ENCODE results near the gene CASZ1. TPM values are rescaled to one million over a fixed set of nuclear protein-coding genes. Genes with fewer than 3 reads are reported as not detected.

The CASZ1 gene
- total RNA-seq, 4 donors from 2014 or later, result 22.1 to 47.4 (median 28.0) TPM

GRCh38 chr1:10672343-10673050, 123.9 kb downstream of the CASZ1 start:
- Histone ChIP-seq H3K27me3 (no peaks in the 10 kb centered on the region), H3K4me3 (no peak overlapping the region), H3K4me1 (peaks cover 0 to 100% (median 56%) of the 10 kb centered on the region in 3 donors), H3K36me3 (no peaks in the 10 kb centered on the region), H3K27ac (peak overlapping the region in 3 of 4 donors; percentile 90 to 95 (median 93)), H3K9me3 (no peaks in the 10 kb centered on the region)
- TF ChIP-seq EP300 (IDR thresholded peaks at IDR 0.05) (no peak), CTCF (IDR thresholded peaks at IDR 0.05) (no peak), POLR2A (IDR thresholded peaks at IDR 0.05) (no peak), POLR2AphosphoS5 (IDR thresholded peaks at IDR 0.05) (no peak)
- ATAC-seq, result no peak
- 82 to 87% methylated on average over 13 to 33 of the region's 35 CpGs for WGBS, 2 donors (ENCODE audit: low coverage in 1 of 2)

GRCh38 chr1:10671622-10672342, 124.7 kb downstream of the CASZ1 start:
- ATAC-seq, result no peak
- Histone ChIP-seq H3K27me3 (no peaks in the 10 kb centered on the region), H3K27ac (peak overlapping the region in 3 of 4 donors; percentile 90 to 95 (median 93)), H3K9me3 (no peaks in the 10 kb centered on the region), H3K36me3 (no peaks in the 10 kb centered on the region), H3K4me1 (peaks cover 0 to 100% (median 55%) of the 10 kb centered on the region in 3 donors), H3K4me3 (no peak overlapping the region)
- 30 to 62% methylated on average over 2 to 11 of the region's 27 CpGs for WGBS, 2 donors (ENCODE audit: low coverage in 1 of 2)
- TF ChIP-seq EP300 (IDR thresholded peaks at IDR 0.05) (no peak), CTCF (IDR thresholded peaks at IDR 0.05) (no peak), POLR2AphosphoS5 (IDR thresholded peaks at IDR 0.05) (no peak), POLR2A (IDR thresholded peaks at IDR 0.05) (no peak)

- TF ChIP-seq POLR2AphosphoS5 (IDR thresholded peaks at IDR 0.05), result peak; percentile 10
- no peak for TF ChIP-seq EP300 (IDR thresholded peaks at IDR 0.05)
- Histone ChIP-seq H3K4me3 (no peak overlapping the region), H3K27ac (peak overlapping the region in 3 of 4 donors; percentile 90 to 95 (median 93)), H3K27me3 (no peaks in the 10 kb centered on the region), H3K4me1 (peaks cover 0 to 100% (median 48%) of the 10 kb centered on the region in 3 donors), H3K36me3 (no peaks in the 10 kb centered on the region), H3K9me3 (no peaks in the 10 kb centered on the region)
- no peak for ATAC-seq
- 45 to 70% methylated on average over 9 to 17 of the region's 18 CpGs for WGBS, 2 donors (ENCODE audit: low coverage in 1 of 2)
Observed at GRCh38 chr1:10671090-10671489, 125.4 kb downstream of the CASZ1 start.

- no peak for ATAC-seq
- Histone ChIP-seq H3K4me1 (peaks cover 0 to 100% (median 45%) of the 10 kb centered on the region in 3 donors), H3K9me3 (no peaks in the 10 kb centered on the region), H3K27ac (peak overlapping the region; percentile 56 to 95 (median 92)), H3K36me3 (peaks cover 0 to 3% of the 10 kb centered on the region in 2 donors), H3K4me3 (no peak overlapping the region), H3K27me3 (no peaks in the 10 kb centered on the region)
- 66 to 100% methylated on average over 1 to 3 of the region's 10 CpGs for WGBS, 2 donors (ENCODE audit: low coverage in 1 of 2)
- no peak for TF ChIP-seq POLR2AphosphoS5 (IDR thresholded peaks at IDR 0.05)
- no peak for TF ChIP-seq EP300 (IDR thresholded peaks at IDR 0.05)
- TF ChIP-seq CTCF (IDR thresholded peaks at IDR 0.05), result no peak
- no peak for TF ChIP-seq POLR2A (IDR thresholded peaks at IDR 0.05)
Observed at GRCh38 chr1:10670190-10670589, 126.3 kb downstream of the CASZ1 start.

GRCh38 chr1:10669570-10669969, 126.9 kb downstream of the CASZ1 start:
- Histone ChIP-seq H3K9me3 (no peaks in the 10 kb centered on the region), H3K4me3 (no peak overlapping the region), H3K27ac (peak overlapping the region; percentile 56 to 95 (median 92)), H3K27me3 (no peaks in the 10 kb centered on the region), H3K4me1 (peaks cover 0 to 100% (median 45%) of the 10 kb centered on the region in 3 donors), H3K36me3 (peaks cover 0 to 9% of the 10 kb centered on the region in 2 donors)
- 37% methylated on average over 3 of the region's 12 CpGs; no CpG with 5 or more reads in 1 of the 2 donors for WGBS, 2 donors (ENCODE audit: low coverage in 1 of 2)
- TF ChIP-seq POLR2A (IDR thresholded peaks at IDR 0.05) (no peak), POLR2AphosphoS5 (IDR thresholded peaks at IDR 0.05) (no peak), EP300 (IDR thresholded peaks at IDR 0.05) (no peak), CTCF (IDR thresholded peaks at IDR 0.05) (no peak)
- no peak for ATAC-seq
